ENCODE measurements around the gene JAZF1. TPM values are rescaled to one million over a fixed set of nuclear protein-coding genes. Genes with fewer than 3 reads are reported as not detected.

The JAZF1 gene
- total and polyA plus RNA-seq, 10 of the 15 experiments (the other 5 are each of a cell fraction or from before 2014, with no cell fraction given) = 0.04 to 0.82 (median 0.15) TPM; not detected in 3

DNA sequence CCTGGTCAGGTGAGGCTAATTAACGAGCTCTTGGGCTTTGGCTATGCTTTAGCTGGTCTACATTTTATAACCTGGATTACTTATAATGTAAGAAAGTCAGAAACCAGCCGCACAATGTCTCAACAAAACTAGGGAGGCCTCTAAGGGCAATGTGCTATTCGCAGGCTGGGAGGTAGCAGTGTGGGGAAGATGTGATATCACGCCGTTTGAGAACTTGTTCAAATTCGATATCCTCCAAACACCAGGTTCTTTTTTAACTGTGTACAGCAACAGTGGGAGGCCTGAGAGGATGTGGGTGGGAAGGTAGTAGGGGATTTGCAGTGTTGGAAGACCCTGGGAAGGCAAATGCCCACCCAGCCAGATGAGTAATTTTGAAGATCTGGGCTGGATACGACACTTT is 184.5 kb downstream of the JAZF1 start (continued):
- TF ChIP-seq, protein P1, sequence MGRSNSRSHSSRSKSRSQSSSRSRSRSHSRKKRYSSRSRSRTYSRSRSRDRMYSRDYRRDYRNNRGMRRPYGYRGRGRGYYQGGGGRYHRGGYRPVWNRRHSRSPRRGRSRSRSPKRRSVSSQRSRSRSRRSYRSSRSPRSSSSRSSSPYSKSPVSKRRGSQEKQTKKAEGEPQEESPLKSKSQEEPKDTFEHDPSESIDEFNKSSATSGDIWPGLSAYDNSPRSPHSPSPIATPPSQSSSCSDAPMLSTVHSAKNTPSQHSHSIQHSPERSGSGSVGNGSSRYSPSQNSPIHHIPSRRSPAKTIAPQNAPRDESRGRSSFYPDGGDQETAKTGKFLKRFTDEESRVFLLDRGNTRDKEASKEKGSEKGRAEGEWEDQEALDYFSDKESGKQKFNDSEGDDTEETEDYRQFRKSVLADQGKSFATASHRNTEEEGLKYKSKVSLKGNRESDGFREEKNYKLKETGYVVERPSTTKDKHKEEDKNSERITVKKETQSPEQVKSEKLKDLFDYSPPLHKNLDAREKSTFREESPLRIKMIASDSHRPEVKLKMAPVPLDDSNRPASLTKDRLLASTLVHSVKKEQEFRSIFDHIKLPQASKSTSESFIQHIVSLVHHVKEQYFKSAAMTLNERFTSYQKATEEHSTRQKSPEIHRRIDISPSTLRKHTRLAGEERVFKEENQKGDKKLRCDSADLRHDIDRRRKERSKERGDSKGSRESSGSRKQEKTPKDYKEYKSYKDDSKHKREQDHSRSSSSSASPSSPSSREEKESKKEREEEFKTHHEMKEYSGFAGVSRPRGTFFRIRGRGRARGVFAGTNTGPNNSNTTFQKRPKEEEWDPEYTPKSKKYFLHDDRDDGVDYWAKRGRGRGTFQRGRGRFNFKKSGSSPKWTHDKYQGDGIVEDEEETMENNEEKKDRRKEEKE (IDR thresholded peaks at IDR 0.05) = no peak
- TF ChIP-seq EP300 (IDR thresholded peaks at IDR 0.05; ENCODE audit: borderline replicate concordance in 1 of 2, control insufficient read depth in 1 of 2, low read depth in 2 of 2, low read length in 2 of 2) (no peak), NFYB (IDR thresholded peaks at IDR 0.05; ENCODE audit: insufficient read depth, low read depth, low read length) (no peak), LARP7 (IDR thresholded peaks at IDR 0.05) (no peak), BHLHE40 (IDR thresholded peaks at IDR 0.05; ENCODE audit: borderline replicate concordance in 1 of 2, low read depth in 2 of 2, low read length in 1 of 2) (no peak), CHD4 (IDR thresholded peaks at IDR 0.05) (no peak), BRCA1 (IDR thresholded peaks at IDR 0.05; ENCODE audit: low read depth, low read length) (no peak), EZH2 (IDR thresholded peaks at IDR 0.05; ENCODE audit: borderline replicate concordance, control insufficient read depth, low read depth, low read length) (no peak), BACH1 (IDR thresholded peaks at IDR 0.05; ENCODE audit: borderline replicate concordance) (no peak)

DNA sequence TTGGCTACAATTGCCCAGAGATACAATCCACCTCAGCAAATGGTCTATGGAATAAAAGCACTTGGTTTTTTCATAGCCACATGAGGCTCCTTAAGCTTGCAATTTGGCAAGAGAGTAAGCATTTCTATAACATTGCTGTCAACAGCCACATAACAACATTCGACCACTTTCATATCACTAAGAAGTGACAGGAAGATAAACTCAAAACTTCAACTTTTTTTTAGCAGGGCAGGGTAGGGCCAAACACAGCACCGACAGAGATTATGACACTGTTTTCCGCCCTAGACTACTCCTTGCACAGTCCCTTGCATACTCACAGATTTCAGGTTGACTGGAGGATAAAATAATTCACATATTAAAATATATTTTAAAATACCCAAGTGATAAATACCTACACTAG is 185.4 kb downstream of the JAZF1 start:
- ChIA-PET RAD21 (ENCODE audit: unreplicated experiment) (no interaction called here), SMC1A (ENCODE audit: uncharacterized antibody, unreplicated experiment) (interaction anchor here (1.1 kb wide), 1 partner anchor 20 kb away, joined by 3 read pairs; no protein-coding TSS in a partner anchor), POLR2A (no interaction called here), CTCF (interaction anchor here (1.4 kb wide), 1 partner anchor 66 kb away, joined by 3 read pairs; no protein-coding TSS in a partner anchor)
- 48% methylated on average over 3 of the region's 3 CpGs for WGBS (ENCODE audit: insufficient coverage, insufficient replicate concordance, low lambda C conversion rate, missing lambda C conversion rate)
- Histone ChIP-seq H3K9ac (ENCODE audit: control insufficient read depth, insufficient read depth, low read length) (no peak overlapping the region), H2AFZ (ENCODE audit: control insufficient read depth, low read depth, low read length) (no peak overlapping the region), H3K4me2 (ENCODE audit: control insufficient read depth, insufficient read depth) (no peak overlapping the region), H3K79me2 (ENCODE audit: control insufficient read depth, insufficient read depth, low read length) (no peaks in the 10 kb centered on the region), H3K4me1 (ENCODE audit: control insufficient read depth, insufficient read depth, low read length) (no peaks in the 10 kb centered on the region), H3K27ac (ENCODE audit: control insufficient read depth, insufficient read depth) (no peak overlapping the region), H4K20me1 (ENCODE audit: control insufficient read depth, insufficient read depth) (no peaks in the 10 kb centered on the region), H3K27me3 (replicated peaks in 1 of 2; ENCODE audit: control insufficient read depth in 2 of 2, insufficient read depth in 2 of 2, low read length in 1 of 2) (no peaks in the 10 kb centered on the region; a peak in 1 of 4 replicates), H3K4me3 (no peak overlapping the region), H3K9me3 (replicated peaks; ENCODE audit: control insufficient read depth, insufficient read depth, low read length) (no peaks in the 10 kb centered on the region), H3K36me3 (ENCODE audit: control insufficient read depth in 2 of 2, insufficient read depth in 2 of 2, low read length in 1 of 2) (no peaks in the 10 kb centered on the region)
- intact Hi-C loops (cut with micrococcal nuclease; ENCODE audit: unreplicated experiment) = no loop called here
- no peak for DNase-seq (ENCODE audit: low read depth, low spot score)
- no peak for ATAC-seq
- no TSS peak for BruUV-seq (replicated peaks)
- in situ Hi-C loops (cut with MboI) = no loop called here
- no peak for FAIRE-seq
- TF ChIP-seq NFIC (IDR thresholded peaks at IDR 0.05; ENCODE audit: low read depth, low read length) (no peak), EGR1 (IDR thresholded peaks at IDR 0.05; ENCODE audit: borderline replicate concordance in 1 of 2, low read depth in 2 of 2, low read length in 2 of 2) (no peak), NFYB (IDR thresholded peaks at IDR 0.05; ENCODE audit: insufficient read depth, low read depth, low read length) (no peak), ZNF622 (IDR thresholded peaks at IDR 0.05) (no peak), KDM1A (IDR thresholded peaks at IDR 0.05; ENCODE audit: borderline replicate concordance) (no peak), CEBPB (IDR thresholded peaks at IDR 0.05; ENCODE audit: borderline replicate concordance in 1 of 2, low read depth in 2 of 2, low read length in 2 of 2) (no peak), SREBF1 (IDR thresholded peaks at IDR 0.05; ENCODE audit: low read length) (no peak), SIN3A (IDR thresholded peaks at IDR 0.05; ENCODE audit: low read depth, low read length) (no peak), YBX1 (IDR thresholded peaks at IDR 0.05) (no peak), CBX3 (IDR thresholded peaks at IDR 0.05; ENCODE audit: borderline replicate concordance, low read depth) (no peak), CHD4 (IDR thresholded peaks at IDR 0.05) (no peak), EP300 (IDR thresholded peaks at IDR 0.05; ENCODE audit: borderline replicate concordance in 1 of 2, control insufficient read depth in 1 of 2, low read depth in 2 of 2, low read length in 2 of 2) (no peak), RUNX3 (IDR thresholded peaks at IDR 0.05; ENCODE audit: low read length) (no peak)
- TF ChIP-seq, protein P2, sequence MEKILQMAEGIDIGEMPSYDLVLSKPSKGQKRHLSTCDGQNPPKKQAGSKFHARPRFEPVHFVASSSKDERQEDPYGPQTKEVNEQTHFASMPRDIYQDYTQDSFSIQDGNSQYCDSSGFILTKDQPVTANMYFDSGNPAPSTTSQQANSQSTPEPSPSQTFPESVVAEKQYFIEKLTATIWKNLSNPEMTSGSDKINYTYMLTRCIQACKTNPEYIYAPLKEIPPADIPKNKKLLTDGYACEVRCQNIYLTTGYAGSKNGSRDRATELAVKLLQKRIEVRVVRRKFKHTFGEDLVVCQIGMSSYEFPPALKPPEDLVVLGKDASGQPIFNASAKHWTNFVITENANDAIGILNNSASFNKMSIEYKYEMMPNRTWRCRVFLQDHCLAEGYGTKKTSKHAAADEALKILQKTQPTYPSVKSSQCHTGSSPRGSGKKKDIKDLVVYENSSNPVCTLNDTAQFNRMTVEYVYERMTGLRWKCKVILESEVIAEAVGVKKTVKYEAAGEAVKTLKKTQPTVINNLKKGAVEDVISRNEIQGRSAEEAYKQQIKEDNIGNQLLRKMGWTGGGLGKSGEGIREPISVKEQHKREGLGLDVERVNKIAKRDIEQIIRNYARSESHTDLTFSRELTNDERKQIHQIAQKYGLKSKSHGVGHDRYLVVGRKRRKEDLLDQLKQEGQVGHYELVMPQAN (conservative IDR thresholded peaks at IDR 0.05) = no peak
